CD1c-positive myeloid dendritic cell (primary cell): Measurements from ENCODE around the gene WFS1.

ENCODE experiments used
- DNase-seq: peaks from one replicate; pipeline ENCODE4 v3.0.0-alpha.2; 2016; ENCODE audit errors: extremely low spot score

The WFS1 gene

DNA sequence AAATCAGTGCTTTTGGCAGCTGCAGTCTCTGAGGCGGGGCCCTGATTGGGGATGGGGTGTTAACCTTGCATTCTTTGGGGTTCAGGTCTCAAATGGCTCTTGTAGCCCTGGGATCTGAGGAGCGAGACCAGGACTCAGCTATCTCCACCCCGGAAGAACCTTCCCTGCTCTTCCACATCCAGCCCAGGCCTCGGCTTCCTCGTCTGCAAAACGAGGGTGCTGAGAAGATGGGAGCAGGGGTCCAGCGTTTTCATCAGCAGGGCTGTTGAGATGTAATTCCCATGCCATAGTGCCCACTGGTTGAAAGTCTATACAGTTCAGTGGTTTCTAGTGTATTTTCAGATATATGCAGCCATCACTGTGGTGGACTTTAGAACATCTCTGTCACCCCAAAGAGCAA, 34.6 kb upstream of the WFS1 start:
- DNase-seq = no peak

DNA sequence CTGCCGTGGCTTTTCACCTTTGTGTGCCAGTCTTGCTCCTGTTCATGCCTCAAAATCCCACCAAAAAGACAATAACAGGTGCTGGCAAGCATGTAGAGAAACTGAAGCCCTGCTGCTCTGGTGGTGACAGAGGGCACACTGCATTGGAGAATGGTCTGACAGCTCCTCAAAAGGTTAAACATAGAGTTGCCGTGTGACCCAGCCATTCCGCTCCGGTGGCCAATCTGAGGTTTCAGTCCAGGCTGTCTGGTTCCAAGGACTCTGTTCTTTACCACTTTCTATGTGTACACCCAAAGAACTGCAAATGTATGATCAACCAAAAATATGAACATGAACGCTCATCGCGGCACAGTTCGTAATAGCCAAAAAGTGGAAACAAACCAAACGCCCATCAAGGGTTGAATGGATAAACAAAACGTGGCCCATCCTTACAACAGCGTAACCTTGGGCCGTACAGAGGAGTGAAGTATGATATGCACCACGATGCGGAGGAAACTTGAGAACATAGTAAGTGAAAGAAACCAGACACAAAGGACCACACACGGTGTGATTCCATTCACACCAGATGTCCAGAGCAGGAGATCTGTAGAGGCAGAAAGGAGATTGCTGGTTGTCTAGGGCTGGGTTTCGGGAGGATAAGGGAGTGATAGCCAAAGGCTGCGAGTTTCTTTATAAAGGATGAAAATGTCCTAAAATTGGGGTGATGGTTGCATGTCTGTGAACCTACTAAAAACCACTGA, 33.6 kb upstream of the WFS1 start:
- DNase-seq = no peak

DNA sequence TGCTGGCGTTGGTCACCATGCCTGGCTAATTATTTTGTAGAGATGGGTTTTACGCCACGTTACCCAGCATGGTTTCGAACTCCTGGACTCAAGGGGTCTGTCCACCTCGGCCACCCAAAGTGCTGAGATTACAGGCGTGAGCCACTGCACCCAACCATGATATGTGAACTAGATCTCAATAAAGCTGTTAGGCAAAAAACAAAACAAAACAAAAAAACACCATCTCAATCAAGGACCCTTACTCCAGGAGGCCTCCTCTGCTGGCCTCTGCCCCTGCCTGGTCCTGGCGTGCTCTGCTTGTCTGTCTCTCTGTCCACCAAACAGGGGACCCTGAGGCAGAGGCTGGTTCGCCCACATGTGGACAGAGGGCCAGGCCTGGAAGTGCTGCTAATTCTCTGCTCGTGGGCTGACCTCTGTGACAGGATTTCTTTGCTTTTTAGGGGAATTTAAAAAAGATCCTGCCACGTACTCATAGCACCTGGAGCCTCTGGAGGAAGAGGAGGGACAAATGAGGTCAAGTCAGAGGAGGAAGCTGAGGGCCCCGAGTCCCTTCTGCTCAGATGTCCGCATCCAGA, 32.7 kb upstream of the WFS1 start:
- no peak for DNase-seq

DNA sequence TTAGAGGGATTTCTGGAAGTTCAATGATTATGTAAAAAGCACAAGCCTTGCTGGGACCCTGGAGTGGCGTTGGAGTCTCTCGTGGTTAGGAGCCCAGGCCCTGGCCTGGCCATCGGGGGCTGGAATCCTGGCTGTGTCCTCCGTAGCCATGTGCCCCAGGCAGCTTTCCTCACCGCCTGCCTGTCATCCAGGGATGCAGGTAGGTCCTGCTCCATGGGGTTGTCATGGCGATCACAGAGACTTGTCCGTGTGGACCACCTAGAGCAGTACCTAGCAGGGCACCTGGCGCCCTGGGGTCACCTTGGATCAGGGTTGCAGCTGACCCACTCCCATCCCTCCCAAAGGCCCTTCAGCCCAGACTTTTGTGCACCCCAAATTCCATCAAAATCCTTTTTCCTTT, 30.2 kb upstream of the WFS1 start:
- DNase-seq = no peak

DNA sequence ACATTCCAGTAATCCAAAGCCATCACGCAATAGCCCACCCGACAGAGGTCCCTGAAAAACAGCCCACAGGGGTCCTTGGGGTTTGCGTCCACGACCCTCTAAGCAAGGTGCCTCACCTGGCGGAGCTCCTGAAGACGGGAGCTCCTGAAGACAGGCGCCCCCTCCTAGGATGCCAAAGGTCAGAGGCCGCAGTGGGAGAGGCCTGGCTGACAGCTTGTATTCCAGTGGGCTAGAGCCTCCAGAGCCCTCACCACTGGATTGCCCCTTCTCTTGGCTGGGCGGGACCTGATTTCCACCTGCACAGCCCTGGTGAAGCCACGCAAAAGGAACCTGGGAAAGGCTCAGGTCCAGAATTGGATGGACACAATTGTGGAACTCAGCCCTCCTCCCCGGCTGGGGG, 29.7 kb upstream of the WFS1 start:
- no peak for DNase-seq

DNA sequence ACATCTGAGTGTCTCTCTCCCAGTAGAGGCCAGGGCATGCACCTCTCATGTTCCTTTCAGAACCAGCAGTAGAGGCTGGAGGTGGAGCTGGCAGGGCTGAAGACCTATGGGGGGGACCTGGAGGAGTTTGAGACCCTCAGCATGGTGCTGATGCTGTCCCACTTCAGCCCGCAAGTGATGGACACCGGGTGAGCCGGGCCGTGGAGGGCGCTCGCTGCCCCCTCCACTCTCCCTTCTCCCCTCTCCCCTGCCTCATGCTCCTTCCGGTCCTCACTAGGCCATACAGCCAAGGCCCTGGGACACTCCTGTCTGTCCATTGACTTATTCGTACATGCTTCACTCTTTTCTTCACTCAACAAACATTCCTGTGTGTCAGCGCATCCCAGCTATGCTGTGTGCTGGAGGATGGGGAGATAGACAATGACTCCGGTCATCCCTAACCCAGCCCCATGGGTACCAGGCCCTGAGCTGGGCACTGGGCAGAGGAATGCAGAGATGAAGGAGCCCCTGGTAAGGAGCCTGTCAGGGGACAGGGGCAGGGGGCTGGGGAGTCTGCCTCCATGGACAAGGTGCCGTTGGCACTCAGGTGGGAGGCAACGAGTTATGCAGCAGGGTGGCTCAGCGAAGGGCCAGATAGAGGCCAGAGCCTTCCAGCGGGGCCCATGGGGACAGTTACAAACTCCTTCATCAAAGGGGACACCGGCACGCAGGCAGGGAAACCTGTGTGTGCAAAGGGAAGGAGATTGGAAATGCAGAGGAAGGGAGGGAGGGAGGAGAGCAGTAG, 28.4 kb upstream of the WFS1 start:
- no peak for DNase-seq

DNA sequence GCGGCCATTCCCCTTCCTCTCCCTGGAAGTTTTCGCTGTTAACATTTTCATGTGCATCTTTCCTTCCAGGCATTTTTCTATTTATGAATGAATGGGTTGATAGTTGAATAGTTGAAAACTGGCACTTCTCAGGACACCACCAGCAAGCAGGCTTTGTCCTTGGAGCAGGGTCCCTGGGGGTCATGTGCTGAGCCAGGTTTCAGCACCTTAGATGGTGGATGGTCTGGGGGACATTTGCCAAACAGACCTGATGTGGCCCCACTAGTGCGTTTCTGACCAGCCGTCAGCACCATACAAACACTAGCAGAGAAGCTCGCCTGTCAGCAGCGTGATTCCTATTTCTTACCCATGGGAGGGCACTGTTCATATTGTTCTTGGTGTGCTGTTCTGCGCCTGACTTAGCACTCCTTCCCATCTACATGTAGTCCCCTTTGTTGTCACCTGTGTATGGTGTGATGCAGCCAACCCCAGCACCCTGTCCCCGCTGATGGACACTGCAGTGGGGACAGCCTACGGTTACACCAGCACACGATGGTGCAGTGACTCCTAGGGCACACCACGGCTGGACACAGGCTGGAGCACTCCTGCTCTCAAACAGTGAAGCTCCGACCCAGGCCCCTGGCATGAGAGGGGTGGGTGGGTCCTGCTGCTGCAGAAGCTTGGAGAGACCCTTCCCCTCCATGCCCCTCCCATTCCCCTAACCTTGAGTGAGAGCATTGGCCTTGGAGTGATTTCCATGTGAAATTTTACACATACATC, 27.2 kb upstream of the WFS1 start:
- DNase-seq = no peak

DNA sequence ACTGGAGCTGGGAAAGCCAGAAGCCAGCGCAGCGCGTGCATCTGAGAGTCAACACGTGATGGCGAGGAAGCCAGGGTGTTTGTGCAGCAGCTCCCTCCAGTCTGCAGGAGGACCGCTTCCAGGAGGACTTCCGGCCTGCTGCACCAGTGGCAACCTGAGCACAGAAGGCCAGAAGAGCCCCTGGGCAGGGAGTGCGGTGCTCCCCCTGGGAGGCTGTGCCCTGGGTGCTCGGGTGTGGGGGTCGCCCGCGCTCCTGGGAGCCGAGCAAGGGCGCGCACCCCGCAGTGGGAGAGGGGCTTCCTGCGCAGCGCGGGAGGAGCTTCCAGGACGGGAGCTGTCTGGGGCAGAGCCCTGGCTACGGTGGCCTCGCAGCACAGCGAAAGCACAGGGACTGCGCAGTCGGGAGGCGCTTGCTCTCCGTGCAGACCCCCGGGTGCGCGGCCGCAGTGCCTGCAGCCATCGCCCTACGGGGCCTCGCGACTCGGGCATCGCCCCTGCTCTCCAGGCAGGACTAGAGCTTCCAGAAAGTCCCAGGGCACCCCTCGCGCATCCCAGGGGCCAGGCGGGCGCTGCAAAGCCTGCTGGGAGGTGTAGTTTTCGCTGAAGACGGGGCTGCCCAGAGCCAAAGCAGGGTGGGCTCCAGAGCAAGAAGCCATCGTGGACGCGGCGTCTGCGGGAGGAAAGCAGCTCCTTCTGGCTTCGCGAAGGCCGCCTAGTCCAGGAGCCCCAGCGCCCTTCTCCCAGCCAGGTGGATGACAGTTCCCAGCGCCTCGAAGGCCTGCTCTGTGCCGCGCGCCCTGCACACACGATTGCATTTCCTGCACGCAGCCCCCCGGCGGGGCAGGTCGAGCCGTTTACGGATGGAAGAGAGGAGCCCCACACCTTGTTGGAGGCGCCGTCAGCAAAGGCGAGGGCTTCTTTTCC, 24.1 kb upstream of the WFS1 start:
- no peak for DNase-seq

DNA sequence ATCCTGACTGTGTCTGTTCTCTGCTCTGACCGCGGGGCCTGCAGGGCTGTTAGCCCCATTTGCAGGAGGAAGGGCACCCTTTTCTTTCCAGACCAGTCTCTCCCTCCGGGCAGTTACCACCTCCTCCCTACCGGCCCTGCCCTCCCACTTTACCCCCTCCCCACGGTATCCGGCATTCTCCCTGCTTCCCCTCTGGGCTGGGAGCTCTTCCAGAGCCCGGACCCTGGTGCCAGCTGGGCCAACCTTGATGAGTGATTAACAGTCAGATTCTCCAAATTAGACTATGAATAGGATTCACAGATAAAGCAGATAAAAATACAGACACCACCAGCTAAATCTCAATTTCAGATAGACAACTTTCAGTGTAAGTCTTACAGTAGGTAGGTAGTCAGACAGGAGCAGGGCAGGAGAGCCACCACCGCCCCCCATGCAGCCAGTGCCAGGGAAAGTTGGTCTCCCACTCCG, 23.4 kb upstream of the WFS1 start:
- DNase-seq = no peak

DNA sequence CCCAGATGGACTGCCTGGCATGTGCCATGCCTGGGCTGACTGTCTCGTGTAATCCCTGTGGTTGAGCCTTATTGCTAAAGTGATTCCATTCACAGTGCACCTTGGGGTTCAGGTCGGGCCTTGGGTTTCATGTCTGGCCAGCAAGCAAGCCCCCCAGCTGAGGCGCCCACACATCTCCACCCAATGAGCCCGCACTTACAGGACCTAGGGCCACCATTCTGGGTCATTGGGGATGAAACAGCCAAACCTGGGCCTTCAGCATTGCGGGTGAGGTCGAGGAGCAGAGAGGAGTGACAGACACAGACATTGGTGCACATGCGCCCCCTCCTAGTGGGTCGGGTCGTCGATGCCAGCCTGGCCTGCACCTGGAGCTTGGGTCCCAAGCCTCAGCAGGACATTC, 21.3 kb upstream of the WFS1 start:
- no peak for DNase-seq

DNA sequence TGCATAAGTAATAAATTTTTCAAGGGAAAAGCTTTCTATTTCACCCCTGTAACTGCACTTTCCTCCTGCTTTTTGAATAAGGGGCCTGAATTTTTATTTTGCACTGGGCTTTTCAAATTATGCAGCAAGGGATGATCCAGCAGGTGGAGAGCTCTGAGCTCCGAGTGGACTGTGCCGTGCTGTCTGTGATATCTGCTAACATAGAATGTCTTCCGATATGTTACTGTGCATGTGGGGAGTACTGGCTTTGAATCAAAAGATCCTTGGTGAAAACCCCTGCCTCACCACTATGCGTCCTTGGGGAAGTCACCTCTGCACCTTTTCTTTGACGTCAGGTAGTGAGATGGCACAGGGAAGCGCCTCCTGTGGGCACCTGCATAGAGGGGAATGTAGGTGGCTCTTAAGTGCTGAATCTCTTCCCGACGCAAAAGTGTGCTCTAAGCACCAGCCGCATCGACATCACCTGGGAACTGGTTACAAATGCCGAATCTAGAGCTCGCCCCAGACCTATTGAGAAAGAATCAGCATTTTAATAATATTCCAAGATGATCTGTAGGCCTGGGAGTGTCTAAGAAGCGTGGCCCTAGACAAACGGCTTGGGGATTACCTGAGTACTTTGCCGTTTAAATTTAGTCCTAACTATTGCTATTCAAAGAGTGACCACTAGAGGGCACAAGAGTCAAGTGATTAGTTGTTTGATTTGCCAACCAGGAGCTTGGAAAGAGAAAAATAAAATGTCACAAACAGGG, 19.2 kb upstream of the WFS1 start:
- DNase-seq = peak; percentile 84

DNA sequence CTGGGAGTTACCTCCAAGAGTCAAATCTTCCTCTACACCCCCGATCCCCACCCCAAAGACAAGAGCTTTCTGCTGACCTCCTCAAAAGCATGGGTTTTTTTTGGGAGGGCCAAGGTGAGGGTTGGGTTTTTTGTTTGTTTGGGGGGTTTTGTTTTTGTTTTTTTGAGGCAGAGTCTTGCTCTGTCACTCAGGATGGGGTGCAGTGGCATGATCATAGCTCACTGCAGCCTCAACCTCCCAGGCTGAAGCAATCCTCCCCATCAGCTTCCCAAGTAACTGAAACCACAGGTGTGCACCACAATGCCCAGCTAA, 18.7 kb upstream of the WFS1 start:
- DNase-seq = no peak

DNA sequence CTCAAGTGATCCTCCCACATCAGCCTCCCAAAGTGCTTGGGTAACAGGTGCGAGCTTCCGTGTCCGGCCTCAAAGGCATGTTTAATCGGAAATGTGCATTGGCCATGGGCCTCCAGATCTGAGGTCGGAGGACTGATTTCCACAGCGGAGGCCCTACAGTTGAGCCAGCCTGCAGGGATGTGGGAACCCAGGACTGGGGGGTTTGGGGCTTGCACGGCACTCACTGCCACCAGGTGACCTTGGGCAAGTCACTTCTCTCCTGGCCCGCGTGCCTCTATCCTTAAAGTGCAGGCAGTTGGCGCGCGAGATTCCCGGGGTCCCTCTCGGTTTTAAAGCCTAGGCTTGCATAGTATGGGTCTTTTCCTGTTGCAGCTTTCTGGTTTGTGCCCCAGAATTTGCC, 18.3 kb upstream of the WFS1 start:
- DNase-seq = no peak

DNA sequence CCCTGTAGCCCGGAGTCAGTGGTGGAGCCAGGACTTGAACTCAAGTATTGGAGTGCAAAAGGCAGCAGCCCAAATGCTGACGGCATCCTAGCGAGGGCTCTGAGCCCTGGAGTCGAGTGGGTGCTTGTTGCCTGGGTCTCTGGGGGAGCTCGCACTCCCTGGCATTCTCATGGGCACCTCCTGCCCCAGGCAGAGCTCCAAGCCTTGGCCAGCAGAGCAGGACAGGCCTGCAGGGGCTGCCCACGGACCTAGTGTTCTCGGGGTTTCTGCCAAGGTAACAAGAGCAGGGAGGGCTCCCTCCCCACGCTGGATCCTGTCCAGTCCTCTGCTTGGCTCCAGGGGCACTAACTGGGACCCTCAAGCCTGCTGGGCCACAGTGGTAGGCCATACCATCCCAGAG, 17.6 kb upstream of the WFS1 start:
- no peak for DNase-seq

DNA sequence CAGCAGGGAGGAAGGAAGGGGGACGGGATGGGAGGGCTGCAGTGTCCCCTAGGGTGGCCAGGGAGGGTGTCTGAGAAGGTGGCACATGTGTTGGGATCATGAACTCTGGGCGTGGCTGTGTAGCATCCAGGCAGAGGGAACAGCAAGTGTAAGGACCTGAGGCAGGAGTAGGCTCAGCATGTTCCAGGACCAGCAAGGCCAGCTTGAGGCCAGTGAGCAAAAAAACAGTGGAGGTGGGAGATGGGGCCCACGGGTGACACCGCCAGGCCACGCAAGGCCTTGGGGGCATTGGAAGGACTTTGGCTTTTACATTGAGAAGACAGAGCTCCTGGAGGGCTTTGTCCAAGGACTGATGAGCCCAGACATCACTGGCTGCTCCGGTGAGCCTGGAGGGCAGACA, 16.5 kb upstream of the WFS1 start:
- DNase-seq = no peak

DNA sequence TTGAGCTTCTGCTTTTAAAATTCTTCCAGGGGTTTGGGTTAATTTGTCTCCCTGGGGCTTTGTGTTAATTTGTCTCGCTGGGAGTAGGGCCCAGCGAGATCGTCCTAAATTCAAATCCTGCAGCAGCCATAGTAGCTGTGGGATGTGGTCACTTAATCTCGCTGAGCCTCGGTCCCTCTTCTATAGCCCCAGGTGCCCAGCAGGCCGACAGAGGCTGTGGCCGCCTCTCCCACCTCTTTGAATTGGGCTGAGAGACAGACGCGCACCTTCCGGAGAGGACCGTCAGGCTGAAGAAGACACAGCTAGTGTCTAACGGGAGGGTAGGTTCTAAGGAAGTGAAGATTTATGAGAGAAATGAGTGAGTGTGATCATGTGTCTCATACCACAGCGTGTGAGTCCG, 15.7 kb upstream of the WFS1 start:
- DNase-seq = no peak

DNA sequence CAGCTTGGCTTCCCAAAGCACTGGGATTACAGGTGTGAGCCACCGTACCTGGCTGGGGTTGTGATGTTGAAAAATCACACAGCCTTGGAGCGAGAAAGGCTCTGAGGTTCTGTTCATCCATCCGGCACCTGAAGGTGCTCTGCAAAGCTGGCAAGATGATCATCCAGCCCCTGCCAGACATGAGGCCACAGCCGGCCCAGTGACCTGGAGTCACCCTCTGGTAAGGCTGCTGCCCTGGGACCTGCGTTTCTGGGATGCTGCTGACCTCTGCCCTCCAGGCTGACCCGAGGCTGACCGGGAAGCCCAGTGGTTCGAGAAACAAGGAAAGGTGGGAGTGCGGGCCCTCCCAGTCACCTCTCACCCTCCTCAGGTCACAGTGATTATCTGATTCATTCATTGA, 13.5 kb upstream of the WFS1 start:
- DNase-seq = no peak

DNA sequence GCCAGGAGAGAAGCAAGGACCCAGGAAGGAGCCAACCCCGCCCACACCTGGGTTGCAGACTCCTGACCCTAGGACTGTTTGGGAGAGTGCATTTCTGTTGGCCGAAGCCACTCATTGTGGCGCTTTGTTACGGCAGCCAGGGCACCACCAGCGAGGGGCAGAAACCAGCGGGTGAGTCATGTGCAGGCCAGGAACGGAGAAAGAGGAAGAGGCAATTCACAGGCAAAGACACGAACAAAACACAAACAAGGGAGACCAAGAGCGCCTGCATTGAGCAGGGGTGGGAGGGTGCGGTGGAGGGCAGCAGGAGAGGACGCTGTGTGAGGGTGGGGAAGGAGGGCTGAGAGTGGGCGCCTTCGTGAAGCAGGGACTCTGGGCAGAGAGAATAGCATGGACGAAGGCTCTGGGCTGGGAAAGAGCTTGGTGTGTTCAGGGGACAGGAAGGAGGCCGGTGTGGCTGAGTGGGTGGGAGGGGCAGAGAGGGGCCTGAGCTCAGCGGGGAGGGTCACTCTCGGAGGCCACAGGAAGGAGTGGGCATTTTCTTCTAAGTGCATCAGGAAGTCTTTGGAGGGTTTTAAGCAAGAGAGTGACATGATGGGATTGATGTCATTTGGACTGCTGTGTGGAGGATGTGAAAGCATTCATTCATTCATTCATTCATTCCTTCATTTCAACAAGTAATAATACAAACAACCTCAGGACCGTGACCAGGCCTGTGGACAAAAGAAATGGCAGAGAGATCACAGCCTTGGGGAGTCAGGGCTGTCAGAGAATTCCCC, 12.2 kb upstream of the WFS1 start:
- DNase-seq = peak; percentile 82

DNA sequence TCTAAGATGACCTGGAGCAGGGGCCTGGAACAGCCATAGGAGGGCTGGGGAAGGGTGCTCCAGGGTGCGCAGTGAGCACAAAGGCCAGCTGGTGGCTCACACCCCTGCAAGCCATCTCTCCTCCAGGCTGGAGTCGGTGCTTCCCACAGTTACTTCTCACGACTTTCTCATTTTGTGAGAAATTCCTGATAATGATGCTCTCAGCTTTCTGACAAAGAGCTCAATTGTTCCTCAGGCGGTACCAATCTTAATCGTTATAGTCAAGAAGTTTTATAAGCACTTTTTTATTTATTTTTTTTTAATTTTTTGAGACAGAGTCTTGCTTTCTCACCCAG, 11.7 kb upstream of the WFS1 start:
- no peak for DNase-seq

DNA sequence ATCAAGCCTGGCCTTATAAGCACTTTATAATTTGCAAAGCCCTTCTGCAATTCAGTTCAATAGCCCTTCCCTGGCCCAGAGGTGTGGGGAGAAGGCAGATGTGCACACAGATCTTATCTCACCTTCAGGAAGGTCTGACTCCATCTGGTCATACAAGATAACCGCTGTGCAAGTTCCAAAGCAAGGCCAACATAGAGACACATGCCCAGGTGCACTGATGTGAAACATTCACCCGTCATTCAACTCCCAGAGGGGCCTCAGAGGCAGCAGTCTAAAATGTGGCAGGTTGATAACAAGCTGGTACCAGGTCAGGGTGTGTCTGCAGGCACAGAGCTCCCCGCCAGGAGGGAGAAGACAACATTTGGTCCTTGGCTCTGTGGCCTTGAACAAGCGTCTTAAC, 10.9 kb upstream of the WFS1 start:
- DNase-seq = no peak
